HEK293 (cell line): Measurements from ENCODE around the gene FAM43A.

Source experiments
- ZNF530 ChIP-seq: fragments of 450-650 bp; formaldehyde crosslinking; IDR thresholded peaks from 2 replicates; pipeline ENCODE4 v1.5.1; 2016; ENCODE audit warnings: low read depth, missing biosample characterization, missing genetic modification characterization
- ZNF654 ChIP-seq: fragments of 450-650 bp; formaldehyde crosslinking; IDR thresholded peaks from 2 replicates; pipeline ENCODE4 v1.5.1; 2016; ENCODE audit warnings: low read depth, missing biosample characterization, missing genetic modification characterization
- TF ChIP-seq, protein P1 (sequence below): fragments of 450-650 bp; formaldehyde crosslinking; IDR thresholded peaks from 2 replicates; pipeline ENCODE4 v1.5.1; 2016; ENCODE audit warnings: missing biosample characterization, missing genetic modification characterization

DNA sequence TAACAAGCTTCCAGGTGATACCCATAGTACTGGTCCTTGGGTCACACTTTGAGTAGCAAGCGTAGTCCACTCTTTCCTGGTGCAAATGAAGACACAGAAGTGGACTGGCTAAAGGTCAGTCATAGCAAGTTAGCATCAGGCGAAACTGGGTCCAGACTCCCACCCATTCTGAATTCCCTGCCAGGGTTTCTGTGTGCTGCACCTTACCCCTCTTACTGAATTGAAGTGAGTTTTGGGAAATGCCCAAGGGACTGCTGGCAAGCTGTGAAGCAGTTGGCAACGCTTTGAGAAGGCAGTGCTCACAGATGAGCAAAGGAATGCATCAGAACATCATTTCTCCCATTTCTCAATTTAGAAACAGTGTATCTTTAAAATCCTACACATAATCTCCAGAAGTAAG is 11.9 kb upstream of the FAM43A start:
- TF ChIP-seq, protein P1, sequence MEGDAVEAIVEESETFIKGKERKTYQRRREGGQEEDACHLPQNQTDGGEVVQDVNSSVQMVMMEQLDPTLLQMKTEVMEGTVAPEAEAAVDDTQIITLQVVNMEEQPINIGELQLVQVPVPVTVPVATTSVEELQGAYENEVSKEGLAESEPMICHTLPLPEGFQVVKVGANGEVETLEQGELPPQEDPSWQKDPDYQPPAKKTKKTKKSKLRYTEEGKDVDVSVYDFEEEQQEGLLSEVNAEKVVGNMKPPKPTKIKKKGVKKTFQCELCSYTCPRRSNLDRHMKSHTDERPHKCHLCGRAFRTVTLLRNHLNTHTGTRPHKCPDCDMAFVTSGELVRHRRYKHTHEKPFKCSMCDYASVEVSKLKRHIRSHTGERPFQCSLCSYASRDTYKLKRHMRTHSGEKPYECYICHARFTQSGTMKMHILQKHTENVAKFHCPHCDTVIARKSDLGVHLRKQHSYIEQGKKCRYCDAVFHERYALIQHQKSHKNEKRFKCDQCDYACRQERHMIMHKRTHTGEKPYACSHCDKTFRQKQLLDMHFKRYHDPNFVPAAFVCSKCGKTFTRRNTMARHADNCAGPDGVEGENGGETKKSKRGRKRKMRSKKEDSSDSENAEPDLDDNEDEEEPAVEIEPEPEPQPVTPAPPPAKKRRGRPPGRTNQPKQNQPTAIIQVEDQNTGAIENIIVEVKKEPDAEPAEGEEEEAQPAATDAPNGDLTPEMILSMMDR (tag by site-specific recombination) = no peak
- TF ChIP-seq ZNF654 = no peak
- TF ChIP-seq ZNF530 (tag by site-specific recombination) = no peak
